CD4-positive, alpha-beta T cell treated with Interleukin-10 for 1 hour (primary cell): Measurements from ENCODE around the gene IFNE.

Source experiments
- DNase-seq: peaks from one replicate; pipeline ENCODE4 v3.0.0-alpha.2; 2020

IFNE gene, protein sequence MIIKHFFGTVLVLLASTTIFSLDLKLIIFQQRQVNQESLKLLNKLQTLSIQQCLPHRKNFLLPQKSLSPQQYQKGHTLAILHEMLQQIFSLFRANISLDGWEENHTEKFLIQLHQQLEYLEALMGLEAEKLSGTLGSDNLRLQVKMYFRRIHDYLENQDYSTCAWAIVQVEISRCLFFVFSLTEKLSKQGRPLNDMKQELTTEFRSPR

DNA sequence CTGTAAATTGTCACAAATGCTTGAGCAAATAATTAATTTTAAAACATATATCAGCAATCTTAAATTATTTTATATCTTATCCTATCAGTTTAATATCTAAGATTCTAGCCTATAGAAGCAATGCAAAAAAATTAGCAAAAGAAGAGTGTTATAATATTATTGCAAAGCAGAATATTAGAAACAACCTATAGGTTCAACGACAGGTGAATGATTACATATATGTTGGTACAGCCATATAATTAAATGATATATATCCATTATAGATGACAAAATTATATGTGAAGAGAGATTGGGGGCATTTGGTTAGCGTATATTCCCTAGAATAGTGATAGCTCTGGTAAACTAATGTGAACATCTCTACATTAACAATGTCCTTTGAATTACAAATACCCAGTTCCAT, at the start of gene IFNE:
TSS of gene IFNE (minus strand) at position 101 of the 400 bp plus-strand sequence. CDS start 619 bp downstream, outside the sequence.
- DNase-seq: no peak

DNA sequence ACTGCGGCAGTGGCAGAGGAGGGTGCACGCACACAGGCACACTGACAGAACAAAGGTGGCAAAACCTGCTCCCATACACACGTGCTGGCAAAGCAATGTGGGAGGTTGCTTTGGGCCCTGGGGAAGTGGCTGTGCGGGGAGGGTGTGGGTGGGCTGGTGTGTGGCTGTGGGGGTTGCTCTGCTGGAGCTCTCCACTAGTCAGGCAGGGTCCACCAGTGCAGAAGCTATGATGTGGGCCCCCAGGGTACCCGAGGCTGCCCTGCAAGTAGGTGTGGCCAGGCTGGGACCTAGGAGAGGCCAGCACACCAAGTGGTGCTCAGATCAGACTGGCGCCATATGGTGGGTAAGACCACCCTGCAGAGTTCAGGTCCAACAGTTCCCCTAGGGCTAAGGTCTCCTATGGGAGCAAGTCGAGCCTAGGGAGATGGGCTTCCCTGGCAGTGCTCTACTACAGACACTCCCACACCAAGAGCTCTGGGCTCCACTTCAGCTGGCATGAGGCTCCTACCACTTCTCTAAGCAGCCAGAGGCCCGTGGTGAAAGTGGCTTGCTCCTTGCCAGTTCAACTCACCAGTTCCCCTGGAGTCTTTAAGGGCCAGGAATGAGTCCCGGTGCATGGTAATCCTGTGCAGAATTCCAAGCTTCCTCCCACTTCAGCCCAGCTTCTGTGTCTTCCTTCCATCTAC, 46.2 kb upstream of the IFNE start:
- no peak for DNase-seq

DNA sequence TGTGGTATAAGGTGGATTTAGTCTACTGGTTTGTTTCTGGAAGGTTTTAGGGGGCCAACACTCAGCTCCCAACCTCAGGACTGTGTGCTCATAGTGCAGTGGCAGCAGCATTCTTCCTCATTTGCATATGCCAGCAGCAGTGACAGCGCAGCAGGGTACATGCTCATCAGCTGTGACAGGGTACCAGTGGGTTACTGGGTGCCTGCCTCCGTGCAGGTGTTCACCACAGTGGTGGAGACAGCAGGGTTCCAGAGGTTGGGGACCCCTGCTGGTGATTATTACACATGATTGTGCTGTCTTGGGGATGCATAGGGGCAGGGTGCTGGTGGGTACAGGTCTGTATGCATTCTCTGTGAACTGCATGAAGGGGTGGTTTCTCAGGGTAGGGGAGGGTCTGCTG, 45.5 kb upstream of the IFNE start:
- peak; percentile 4 for DNase-seq

DNA sequence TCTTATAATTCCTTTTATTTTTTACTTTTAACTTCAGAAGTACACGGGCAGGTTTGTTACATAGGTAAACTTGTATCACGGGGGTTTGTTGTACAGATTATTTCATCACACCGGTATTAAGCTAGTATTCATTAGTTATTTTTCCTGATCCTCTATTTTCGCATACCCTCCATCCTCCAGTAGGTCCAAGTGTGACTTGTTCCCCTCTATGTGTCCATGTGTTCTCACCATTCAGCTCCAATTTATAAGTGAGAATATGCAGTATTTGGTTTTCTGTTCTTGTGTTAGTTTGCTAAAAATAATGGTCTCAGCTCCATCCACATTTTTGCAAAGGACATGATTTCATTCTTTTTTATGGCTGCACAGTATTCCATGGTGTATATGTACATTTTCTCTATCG, 43.1 kb upstream of the IFNE start:
- no peak for DNase-seq

DNA sequence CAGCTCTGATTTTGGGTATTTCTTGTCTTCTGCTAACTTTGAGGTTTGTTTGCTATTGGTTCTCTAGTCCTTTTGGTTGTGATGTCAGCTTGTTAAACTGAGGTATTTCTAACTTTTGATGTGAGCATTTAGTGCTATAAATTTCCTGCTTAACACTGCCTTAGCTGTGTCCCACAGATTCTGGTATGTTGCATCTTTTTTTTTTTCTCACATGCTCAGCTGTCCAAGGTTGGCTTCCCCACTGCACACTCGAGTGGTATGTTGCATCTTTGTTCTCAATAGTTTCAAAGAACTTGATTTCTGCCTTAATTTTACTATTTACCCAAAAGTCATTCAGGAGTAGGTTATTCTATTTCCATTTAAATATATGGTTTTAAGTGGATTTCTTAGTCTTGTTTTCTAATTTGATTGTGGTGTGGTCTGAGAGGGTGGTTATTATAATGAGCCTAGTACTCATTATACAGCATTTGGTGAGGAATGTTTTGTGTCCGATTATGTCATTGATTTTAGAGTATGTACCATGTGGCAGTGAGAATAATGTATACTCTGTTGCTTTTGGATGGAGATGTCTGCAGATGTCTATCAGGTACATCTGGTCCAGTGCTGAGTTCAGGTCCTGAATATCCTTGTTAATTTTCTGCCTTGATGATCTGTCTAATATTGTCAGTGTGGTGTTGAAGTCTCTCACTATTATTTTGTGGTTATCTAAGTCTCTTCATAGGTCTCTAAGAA, 42.2 kb upstream of the IFNE start:
- no peak for DNase-seq

DNA sequence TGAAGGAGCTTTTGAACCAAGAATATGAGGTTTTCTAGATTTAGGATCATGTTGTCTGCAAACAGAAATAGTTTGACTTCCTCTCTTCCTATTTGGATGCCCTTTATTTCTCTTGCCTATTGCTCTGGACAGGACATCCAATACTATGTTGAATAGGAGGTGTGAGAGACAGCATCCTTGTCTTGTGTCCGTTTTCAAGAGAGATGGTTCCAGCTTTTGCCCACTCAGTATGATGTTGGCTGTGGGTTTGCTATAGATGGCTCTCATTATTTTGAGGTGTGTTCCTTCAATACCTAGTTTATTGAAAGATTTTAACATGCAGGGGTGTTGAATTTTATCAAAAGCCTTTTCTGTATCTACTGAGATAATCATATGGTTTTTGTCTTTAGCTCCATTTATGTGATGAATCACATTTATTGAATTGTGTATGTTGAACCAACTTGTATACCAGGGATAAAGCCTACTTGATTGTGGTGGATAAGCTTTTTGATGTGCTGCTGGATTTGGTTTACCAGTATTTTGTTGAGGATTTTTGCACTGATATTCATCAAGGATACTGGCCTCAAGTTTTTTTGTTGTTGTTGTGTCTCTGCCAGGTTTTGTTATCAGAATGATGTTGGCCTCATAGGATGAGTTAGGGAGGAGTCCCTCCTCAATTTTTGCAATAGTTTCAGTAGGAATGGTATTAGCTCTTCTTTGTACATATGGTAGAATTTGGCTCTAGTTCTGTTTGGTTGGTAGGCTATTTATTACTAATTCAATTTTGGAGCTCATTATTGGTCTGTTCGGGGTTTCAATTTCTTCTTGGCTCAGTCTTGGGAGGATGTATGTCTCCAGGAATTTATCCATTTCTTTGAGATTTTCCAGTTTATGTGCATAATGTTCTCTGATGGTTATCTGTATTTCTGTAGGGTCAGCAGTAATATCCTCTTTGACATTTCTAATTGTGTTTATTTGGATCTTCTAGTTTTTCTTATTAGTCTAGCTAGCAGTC, 41.2 kb upstream of the IFNE start:
- DNase-seq: no peak

DNA sequence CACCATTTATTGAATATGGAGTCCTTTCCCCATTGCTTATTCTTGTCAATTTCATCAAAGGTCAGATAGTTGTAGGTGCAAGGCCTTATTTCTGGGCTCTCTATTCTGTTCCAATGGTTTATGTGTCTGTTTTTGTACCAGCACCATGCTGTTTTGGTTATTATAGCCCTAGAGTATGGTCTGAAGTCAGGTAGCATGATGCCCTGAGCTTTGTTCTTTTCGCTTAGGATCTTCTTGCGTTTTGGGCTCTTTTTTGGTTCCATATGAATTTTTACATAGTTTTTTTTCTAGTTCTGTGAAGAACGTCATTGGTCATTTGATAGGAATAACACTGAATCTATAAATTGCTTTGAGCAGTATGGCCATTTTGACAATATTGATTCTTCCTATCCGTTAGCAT, 40.2 kb upstream of the IFNE start:
- DNase-seq: no peak

DNA sequence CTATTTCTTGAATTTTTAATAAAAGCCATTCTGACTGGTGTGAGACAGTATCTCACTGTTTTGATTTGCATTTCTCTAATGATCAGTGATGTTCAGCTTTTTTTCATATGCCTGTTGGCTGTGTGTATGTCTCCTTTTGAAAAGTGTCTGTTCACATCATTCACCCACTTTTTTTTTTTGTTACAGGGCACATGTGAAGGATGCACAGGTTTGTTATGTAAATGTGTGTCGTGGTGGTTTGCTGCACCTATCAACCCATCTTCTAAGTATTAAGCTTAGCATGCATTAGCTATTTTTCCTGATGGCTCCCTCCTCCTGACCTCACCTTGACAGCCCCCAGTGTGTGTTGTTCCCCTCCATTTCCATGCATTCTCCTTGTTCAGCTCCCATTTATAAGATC, 39.3 kb upstream of the IFNE start:
- DNase-seq: no peak

DNA sequence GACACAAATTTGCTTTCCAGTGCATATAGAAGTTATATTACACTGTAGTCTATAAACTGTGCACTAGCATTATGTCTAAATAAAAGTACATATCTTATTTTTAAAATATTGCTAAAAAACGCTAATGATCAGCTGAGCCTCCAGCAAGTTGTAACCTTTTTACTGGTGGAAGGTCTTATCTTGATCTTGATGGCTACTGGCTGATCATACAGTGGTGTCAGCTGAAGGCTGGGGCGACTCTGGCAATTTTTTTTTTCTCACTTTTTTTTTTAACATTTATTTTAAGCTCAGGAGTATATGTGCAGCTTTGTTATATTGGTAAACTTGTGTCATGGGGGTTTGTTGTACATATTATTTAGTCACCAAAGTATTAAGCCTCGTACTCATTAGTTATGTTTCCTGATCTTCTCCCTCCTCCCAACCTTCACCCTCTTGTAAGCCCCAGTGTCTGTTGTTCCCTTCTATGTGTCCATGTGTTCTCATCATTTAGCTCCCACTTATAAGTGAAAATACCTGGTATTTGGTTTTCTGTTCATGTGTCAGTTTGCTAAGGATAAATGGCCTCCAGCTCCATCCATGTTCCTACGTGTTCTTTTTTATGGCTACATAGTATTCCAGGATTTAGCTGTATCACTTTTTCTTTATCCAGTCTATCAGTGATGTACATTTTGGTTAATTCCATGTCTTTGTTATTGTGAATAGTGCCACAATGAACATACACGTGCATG, 38.6 kb upstream of the IFNE start:
- DNase-seq: no peak

DNA sequence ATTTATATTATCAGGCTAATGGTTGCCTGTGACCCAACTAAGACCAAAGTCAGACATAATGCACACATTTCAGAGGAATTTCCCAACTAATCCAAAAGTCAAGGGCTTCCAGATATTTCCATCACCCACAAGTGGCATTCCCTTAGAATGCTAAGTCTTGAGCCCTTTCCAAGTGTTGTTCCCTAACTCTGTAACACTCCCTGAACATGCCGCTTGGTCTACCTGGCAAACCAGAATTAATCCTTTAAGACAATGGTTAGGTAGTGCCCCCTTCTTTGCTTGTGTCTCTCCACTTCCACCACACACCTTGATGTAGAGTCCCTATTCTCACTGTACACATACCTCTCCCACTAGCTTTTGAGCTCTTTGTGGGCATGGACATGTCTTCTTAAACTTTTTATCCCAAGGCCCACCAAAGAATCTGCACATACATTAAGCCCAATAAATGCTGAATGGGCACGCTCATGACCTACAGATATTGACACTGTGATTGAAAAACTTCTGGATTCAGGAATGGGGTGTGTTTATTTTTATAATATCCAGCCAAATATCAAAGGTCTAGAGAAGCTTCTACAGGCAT, 37.8 kb upstream of the IFNE start:
- DNase-seq: no peak

DNA sequence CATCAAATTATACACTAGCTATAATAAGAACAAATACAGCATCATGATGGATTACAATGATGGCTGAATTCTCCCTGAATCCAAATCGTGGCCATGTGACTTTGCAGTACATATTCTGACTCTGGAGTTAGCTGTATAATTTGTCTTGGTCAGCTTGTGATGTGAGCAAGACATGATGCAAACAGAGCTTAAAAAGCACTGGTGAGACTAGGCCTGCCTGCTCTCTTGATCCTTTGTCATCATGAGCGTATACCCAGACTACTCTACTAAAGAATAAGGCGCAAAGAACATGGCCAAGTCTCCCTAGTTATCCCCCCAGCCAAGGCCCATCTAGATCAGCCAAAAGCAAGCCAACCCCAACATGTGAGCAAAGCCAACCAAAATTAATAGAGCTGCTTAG, 34.7 kb upstream of the IFNE start:
- no peak for DNase-seq

DNA sequence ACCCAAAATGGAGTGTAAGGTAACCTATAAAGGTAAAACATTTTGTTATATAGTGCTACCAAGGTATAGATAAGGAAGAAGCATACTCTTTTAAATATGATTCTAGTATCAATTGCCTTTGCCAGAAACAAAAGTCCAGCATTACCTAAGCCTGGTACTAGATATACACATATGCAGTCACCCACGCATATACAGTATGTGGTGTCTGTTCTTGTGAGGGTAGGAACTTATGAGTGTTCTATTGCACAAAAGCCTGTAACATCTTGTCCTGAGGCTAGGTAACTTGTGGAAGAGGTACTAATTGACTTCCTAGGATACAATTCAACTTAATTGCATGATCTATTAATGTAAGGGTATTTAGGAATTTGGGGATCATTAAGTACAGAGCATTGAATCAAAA, 31.3 kb upstream of the IFNE start:
- no peak for DNase-seq

DNA sequence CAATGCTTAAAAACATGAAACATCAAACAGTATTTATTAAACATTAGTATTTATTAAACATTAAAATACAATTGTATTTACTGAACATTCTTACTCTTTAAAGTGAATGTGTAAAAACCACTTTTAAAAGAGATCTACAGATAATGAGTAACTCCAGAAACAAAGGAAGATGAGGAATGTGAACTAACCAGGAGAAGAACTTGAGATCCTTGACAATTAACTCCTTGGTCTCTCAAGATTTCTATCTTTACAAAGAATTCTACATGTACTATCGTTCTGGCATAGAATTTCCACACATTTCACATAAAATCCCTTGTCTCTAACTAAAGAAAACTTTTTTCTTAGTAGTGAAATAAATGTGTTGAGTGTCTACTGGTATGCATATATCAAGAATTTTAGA, 28.7 kb upstream of the IFNE start:
- no peak for DNase-seq

DNA sequence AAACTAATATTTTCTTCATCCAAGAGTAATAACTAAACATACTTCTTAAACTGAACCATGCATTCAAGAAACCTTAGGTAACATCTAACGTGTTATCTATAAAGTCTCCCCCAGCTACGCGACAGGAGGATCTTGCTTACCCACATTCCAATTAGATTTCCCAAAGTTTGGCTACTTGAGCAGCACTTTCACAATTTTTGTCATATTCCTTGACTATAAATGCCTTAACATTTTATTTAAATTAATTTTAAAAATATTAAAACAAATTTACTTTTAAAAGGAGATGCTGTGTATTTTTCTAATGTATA, 25.3 kb upstream of the IFNE start:
- no peak for DNase-seq

DNA sequence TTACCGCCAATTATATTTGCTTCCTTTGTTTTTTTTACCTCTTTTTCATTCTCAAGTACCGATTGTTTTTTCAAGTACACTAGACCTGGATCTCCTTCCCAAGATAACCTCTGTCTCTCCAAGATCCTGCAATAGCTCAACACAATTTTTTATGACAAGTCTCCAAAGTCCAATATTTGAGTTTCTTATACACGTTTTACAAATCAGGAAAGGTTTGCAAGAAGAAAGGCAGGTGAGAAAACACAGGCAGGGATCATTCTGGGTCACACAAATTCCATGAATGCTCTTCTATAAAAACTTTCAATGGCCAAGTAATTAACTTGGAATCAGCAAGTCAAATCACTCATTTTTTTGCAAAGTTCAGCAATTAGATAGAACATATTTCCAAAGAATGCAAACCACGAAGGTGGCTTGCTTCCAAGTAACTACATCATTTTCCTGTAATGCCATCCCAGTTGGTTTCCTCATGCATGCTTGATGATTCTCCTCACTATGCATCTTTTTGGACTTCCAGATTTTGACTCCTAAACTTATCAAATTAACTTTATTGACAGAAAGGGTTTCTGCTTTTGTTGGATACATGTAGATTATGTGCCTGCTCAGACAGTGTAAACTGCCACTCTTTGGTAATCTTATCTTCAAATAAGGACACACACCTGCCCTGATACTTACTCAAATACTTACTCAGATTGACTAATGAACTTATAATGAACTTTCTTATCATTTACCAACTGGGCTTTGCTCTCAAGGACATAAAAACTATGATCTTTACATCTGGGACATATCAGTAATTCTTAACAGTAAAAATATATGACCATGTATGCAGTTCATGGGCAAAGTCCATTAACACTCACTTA, 24.7 kb upstream of the IFNE start:
- DNase-seq: no peak

DNA sequence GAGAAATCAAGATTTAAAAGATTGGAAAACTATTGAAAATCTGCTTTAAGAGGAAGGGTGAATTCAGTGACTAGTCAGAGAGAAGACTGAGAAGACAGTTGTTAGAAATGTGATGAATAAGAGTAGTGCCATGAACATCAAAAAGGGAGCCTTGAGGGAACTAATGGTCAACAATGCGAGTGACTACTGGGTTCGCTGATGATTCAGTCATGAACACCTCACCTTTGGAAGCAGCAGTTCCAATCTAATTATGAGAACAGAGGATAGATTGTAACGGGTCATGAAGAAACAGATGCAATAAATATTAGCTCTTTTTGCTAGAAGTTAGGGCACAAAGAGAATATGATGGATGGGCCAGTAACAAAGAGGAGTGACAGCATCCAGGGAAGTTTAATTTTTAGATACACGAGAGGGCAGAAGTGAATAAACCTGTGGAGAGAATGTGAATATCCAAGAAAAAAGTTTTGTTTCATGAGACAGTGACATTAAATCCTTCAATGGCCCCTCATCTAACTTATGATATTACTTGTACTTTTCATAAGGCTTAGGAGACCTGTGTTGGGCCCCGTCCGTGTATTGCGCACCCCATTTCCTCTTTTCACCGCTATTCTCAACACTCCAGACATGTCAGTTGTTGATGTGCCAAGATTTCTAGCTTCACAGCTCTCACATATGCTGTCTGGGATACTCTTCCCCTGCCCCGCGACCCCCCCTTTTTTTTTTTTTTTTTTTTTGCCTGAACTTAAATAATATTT, 23.5 kb upstream of the IFNE start:
- peak; percentile 8 for DNase-seq

DNA sequence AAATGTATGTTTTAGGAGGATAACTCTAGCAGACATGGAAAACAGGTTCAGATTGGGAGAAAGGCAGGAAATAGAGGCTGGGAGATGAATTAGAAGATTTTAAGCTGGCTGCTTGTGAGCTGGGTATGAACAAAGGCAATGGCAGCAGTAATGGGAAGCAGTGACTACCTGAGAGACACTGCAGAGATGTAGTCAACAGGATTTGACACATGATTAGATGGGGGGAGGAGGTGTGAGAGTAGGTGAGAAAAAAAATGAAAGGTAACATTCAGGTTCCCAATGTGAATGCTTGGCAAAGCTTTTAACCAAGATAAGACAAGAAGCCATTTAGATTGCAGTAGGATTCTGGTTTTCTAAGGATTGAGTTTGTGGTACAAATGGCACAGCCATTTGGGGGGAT, 22.8 kb upstream of the IFNE start:
- peak; percentile 36 for DNase-seq

DNA sequence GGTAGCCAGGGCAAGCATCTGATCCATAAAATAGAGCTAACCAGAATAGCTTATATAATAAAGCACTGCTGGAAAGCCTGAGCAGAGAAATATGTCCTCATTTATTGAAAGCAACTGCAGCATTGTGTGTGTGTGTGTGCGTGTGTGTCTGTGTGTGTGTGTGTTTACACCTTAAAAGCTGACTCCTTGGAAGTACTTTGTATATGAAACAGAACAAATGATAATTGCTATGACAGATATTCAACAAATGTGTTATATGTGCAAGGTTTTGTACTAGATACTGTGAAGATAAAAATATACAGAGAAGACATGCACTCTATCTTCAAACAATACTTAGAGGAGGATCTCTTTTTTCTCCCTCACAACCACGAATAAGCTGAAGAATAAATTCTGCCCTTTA, 22.0 kb upstream of the IFNE start:
- DNase-seq: peak; percentile 5

DNA sequence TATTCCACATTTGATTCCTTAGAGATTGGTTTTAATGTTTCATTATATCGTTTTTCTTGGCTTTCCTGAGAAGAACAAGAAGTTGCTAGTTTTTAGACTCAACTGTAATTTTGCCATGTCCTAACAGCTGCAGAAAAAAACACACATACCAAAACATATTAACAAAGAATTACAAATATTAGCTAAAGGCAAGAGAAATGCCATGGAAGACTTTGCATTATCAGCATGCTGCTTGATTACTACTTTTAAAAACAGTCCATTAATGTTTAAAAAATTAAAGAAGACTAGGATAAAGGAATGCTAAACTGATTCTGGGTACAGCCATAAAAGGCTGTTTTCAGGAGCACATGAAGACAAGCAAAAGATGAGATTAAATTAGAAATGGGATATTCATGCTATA, 20.5 kb upstream of the IFNE start:
- no peak for DNase-seq

DNA sequence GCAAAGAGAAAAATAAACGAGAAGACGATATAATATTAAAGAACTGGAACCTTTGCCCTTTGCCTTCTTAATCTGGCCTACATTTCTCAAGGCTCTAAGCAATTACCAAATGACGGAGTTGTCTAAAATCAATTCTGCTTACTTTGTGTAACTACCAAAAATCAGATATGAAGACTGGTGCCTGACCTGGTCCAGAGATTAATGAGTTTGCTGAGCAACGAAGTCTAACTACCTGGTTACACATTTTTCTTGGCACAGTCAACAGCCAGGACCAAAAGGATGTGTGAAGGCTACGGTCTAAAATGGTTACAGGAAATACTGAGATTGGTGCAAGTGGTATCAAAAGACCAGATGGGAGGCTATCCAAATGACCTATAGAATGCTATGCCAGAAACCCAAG, 17.8 kb upstream of the IFNE start:
- DNase-seq: no peak
